ENCODE data around the gene TMEM30A.
A peak's percentile ranks its signal among the peaks of the same experiment; 100 is the strongest.

The TMEM30A gene

DNA sequence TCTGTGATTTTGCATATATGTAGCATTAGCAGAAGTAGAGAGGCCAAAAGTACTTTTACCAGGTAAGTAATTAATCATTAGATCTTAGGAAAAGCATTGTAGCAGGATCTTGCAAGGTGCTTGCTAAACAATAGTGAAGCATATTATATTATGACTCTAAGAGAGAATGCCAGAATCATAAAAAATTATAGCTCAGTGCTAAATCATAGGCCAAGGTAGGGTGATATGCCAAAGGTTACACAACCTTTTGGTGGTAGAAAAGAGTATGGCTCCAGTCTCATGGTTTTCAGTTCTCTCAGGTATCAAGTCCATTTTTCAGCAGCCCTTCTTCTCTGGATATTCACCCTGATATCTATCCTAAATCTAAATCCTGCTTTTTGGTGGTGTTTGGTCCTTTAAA, 16.9 kb upstream of the TMEM30A start:
- Mint-ChIP-seq H3K4me3 (no peak overlapping the region), H3K36me3 (ENCODE audit: low read depth) (no peaks in the 10 kb centered on the region), H3K27me3 (peaks cover 5% of the 10 kb centered on the region), H3K9me3 (no peaks in the 10 kb centered on the region), H3K27ac (no peak overlapping the region), H3K4me1 (ENCODE audit: low read depth) (peaks cover 3% of the 10 kb centered on the region)
- DNase-seq, result no peak

DNA sequence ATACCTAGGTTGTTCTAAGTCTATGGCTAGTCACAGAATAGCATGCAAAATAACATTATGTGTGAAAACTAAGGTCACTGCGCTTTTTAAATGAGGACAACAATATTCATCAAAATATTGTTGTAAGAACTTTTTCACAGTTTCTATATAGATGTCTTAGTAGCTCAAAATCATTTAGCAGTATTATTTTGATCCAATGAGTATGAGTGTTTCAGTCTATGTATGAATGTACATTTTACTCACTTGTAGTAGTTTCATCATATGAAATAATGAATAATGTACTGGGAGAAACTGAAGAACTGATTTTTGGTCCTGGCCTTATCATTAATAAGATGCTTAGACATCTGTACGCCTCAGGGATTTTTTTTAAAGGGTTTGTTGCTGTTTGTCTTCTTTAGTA, 16.5 kb upstream of the TMEM30A start:
- no peak for DNase-seq
- Mint-ChIP-seq H3K27me3 (peaks cover under 1% of the 10 kb centered on the region), H3K9me3 (no peaks in the 10 kb centered on the region), H3K4me3 (no peak overlapping the region), H3K27ac (no peak overlapping the region), H3K36me3 (ENCODE audit: low read depth) (no peaks in the 10 kb centered on the region), H3K4me1 (ENCODE audit: low read depth) (peaks cover 1% of the 10 kb centered on the region)

- Mint-ChIP-seq H3K27ac (no peak overlapping the region), H3K4me1 (ENCODE audit: low read depth) (no peaks in the 10 kb centered on the region), H3K4me3 (no peak overlapping the region)
Measured at GRCh38 chr6:75300531-75300855, 15.9 kb upstream of the TMEM30A start.

DNA sequence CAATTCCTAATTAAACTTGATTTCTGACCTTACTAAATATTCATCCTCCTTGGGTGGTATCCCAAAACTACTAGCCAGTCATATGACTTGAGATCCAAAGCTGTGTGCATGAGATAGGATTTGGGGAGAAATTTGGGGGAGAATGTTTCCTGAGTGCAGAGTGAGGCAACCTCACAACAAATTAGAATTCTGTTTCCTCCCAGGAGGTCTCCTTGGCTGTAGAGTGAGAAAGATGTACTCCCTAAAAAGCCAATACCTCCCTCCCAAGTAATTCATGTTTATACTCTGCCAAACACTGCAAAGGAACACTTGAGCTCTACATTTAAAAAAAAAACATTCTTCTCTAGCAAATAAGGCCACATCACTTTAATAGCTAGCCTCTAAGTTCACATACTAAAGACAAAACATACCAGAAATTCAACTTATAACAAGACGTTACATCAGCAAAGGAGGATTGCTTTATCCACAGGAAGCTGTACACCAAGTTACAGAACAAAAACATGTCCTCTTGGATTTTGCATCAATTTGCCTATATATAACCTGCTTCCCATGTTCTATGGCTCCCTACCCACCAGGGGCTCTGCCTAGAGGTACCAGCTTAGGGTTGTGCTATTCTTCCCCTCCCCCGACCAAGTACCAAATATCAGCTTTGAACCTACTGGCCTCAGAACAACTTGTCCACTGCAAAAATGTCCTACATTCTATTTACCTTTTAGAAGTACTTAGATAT, 15.4 kb upstream of the TMEM30A start:
- Mint-ChIP-seq H3K9me3 (no peaks in the 10 kb centered on the region), H3K36me3 (ENCODE audit: low read depth) (no peaks in the 10 kb centered on the region), H3K27ac (no peak overlapping the region), H3K27me3 (no peaks in the 10 kb centered on the region), H3K4me1 (ENCODE audit: low read depth) (no peaks in the 10 kb centered on the region), H3K4me3 (no peak overlapping the region)
- no peak for DNase-seq

More at GRCh38 chr6:75300531-75300855, 15.9 kb upstream of the TMEM30A start:
- no peaks in the 10 kb centered on the region for H3K27me3 Mint-ChIP-seq
- no peak for DNase-seq
- H3K36me3 Mint-ChIP-seq (ENCODE audit: low read depth), result no peaks in the 10 kb centered on the region
- no peaks in the 10 kb centered on the region for H3K9me3 Mint-ChIP-seq

DNA sequence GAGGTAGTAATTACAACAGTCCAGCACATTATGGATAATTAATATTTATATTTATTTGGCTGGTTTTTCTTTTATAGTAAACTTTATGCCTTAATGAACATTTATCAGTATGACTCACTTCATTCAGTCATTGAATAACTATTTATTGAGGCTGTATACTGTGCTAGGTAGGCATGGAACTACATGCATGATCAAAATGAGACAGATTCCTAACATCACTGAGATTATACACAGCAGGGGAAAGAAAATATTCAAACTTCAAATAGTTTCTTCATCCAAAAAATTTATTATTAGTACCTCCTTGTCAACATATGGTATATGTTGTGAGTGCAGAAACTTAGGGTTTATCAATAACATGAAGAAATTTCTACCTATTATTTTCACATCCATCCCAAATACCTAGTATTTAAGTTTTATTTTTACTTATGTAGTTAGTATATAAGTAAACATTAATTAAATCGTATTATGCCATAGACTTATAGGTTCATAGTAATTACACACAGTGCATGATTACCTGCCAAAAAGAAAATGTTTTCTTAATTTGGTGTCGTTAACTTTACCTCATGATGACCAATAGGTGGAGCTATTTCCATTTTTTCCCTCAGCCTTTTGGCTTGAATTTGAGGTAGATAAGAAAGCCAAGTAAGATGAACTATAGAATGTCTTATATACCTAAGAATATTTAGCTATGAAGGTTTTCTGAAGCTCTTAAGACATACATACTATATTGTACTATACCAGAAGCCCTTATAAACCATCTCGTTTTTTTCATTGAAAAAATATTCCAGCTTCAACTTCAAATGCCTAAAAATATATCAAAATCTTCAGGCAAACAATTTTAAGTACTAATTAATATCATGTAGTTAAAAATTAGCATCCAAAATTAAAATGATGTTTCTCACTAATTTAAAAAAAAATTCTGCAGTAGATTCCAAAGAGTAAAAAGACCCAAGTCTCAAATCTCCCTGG, 12.5 kb upstream of the TMEM30A start:
- Mint-ChIP-seq H3K9me3 (no peaks in the 10 kb centered on the region), H3K4me3 (no peak overlapping the region), H3K36me3 (ENCODE audit: low read depth) (no peaks in the 10 kb centered on the region), H3K27me3 (no peaks in the 10 kb centered on the region), H3K4me1 (ENCODE audit: low read depth) (peaks cover 4% of the 10 kb centered on the region), H3K27ac (no peak overlapping the region)
- DNase-seq, result no peak

DNA sequence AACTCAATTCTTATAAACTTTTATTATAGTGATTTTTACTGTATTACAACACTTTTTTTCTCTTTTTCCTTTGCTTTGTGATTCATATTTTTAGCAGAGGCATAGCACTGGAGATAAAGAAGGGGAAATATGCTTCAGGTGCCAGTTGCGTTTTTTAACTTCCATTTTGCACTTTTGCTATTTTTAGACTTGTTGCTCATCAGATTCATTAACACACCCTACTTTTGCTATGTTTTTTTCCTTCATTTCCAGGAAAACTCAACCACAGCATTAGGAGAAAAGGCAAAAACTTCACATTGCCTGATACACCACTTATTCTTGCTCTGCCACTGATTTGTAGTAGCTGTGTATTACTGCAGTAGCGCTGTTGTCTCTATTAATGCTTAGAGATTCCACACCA, 8.0 kb upstream of the TMEM30A start:
- H3K36me3 Mint-ChIP-seq (ENCODE audit: low read depth), result peaks cover 20% of the 10 kb centered on the region
- H3K9me3 Mint-ChIP-seq, result no peaks in the 10 kb centered on the region
- no peaks in the 10 kb centered on the region for H3K27me3 Mint-ChIP-seq
- no peak overlapping the region for H3K4me3 Mint-ChIP-seq
- no peak for DNase-seq
- peaks cover 20% of the 10 kb centered on the region for H3K4me1 Mint-ChIP-seq (ENCODE audit: low read depth)
- H3K27ac Mint-ChIP-seq, result no peak overlapping the region

DNA sequence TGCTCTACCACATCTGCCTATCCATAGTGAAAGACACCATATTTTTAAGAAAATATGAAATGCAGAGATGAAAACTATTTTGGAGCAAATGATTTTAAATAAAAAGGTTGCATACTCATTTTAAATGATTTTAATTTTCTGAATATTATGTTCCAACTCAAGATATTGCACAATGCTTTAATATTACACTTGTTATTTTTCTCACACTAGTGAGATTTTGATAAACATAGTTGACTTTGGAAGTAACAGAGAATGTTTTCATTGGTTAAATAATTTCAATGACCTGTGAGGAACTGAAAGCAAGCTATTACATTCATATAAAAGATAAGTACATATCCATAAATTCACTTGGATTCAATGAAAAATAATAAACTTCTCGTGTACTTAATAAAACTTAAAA, 7.2 kb upstream of the TMEM30A start:
- H3K9me3 Mint-ChIP-seq, result no peaks in the 10 kb centered on the region

GRCh38 chr6:75291331-75291730, 6.7 kb upstream of the TMEM30A start:
- Mint-ChIP-seq H3K4me3 (no peak overlapping the region), H3K27ac (no peak overlapping the region), H3K27me3 (no peaks in the 10 kb centered on the region), H3K36me3 (ENCODE audit: low read depth) (peaks cover 23% of the 10 kb centered on the region), H3K9me3 (no peaks in the 10 kb centered on the region), H3K4me1 (ENCODE audit: low read depth) (peaks cover 32% of the 10 kb centered on the region)
- DNase-seq, result no peak

More for the DNA sequence above, 7.2 kb upstream of the TMEM30A start:
- no peaks in the 10 kb centered on the region for H3K27me3 Mint-ChIP-seq
- H3K4me3 Mint-ChIP-seq, result no peak overlapping the region
- peaks cover 23% of the 10 kb centered on the region for H3K36me3 Mint-ChIP-seq (ENCODE audit: low read depth)
- no peak overlapping the region for H3K27ac Mint-ChIP-seq
- peaks cover 28% of the 10 kb centered on the region for H3K4me1 Mint-ChIP-seq (ENCODE audit: low read depth)
- no peak for DNase-seq

- Mint-ChIP-seq H3K4me3 (no peak overlapping the region), H3K36me3 (ENCODE audit: low read depth) (peaks cover 23% of the 10 kb centered on the region), H3K9me3 (no peaks in the 10 kb centered on the region), H3K27me3 (no peaks in the 10 kb centered on the region), H3K27ac (no peak overlapping the region), H3K4me1 (ENCODE audit: low read depth) (peaks cover 34% of the 10 kb centered on the region)
- DNase-seq, result no peak
Measured at GRCh38 chr6:75290136-75290945, 5.7 kb upstream of the TMEM30A start.

GRCh38 chr6:75288023-75288422, 3.4 kb upstream of the TMEM30A start:
- H3K36me3 Mint-ChIP-seq (ENCODE audit: low read depth), result peaks cover 23% of the 10 kb centered on the region
- DNase-seq, result no peak
- peaks cover 34% of the 10 kb centered on the region for H3K4me1 Mint-ChIP-seq (ENCODE audit: low read depth)
- no peaks in the 10 kb centered on the region for H3K9me3 Mint-ChIP-seq
- H3K27ac Mint-ChIP-seq, result no peak overlapping the region
- no peaks in the 10 kb centered on the region for H3K27me3 Mint-ChIP-seq
- H3K4me3 Mint-ChIP-seq, result no peak overlapping the region

DNA sequence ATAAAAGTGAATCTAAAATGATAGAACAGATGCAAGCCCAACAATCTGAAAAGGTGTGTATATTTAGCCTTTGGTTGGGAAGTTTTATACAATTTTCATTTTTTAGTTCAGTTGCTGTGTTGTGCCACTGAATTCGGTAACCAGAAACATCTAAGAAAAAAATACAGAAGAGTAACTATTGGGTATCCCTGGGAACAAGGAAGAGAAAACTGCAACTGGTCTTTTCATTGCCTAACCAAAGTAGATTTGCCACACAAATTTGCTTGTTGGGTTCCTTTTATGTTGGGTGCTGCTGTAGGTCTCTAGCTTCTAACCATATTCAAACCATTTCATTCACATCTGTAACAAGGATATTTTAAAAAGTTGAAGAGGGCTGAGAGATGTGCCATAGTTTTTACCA, 2.8 kb upstream of the TMEM30A start:
- Mint-ChIP-seq H3K9me3 (no peaks in the 10 kb centered on the region), H3K4me3 (peak overlapping the region; percentile 48), H3K27ac (peak overlapping the region; percentile 56)

DNA sequence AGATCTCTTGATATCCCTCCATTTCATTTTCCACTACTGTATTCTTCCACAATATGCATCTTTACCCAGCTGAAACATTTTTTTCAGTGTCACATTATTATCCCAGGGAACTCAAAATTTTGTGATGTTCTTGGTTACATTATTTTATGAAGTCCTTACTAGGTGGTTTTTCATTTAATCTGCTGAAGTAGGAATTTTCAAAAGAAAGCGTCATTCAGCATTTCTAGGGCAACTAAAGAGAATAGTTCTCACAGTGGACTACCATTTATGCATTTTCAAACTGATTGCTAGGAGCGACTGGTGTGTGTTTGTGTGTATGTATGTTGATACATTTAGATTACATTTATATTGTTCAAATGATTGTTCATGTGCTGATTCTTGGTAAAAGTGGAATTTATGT, 2.4 kb upstream of the TMEM30A start:
- DNase-seq, result no peak
- Mint-ChIP-seq H3K36me3 (ENCODE audit: low read depth) (peaks cover 27% of the 10 kb centered on the region), H3K4me1 (ENCODE audit: low read depth) (peaks cover 37% of the 10 kb centered on the region), H3K4me3 (no peak overlapping the region), H3K27ac (peak overlapping the region; percentile 10), H3K27me3 (no peaks in the 10 kb centered on the region), H3K9me3 (no peaks in the 10 kb centered on the region)

More for the DNA sequence above, 2.8 kb upstream of the TMEM30A start:
- Mint-ChIP-seq H3K36me3 (ENCODE audit: low read depth) (peaks cover 25% of the 10 kb centered on the region), H3K27me3 (no peaks in the 10 kb centered on the region), H3K4me1 (ENCODE audit: low read depth) (peaks cover 34% of the 10 kb centered on the region)
- no peak for DNase-seq

DNA sequence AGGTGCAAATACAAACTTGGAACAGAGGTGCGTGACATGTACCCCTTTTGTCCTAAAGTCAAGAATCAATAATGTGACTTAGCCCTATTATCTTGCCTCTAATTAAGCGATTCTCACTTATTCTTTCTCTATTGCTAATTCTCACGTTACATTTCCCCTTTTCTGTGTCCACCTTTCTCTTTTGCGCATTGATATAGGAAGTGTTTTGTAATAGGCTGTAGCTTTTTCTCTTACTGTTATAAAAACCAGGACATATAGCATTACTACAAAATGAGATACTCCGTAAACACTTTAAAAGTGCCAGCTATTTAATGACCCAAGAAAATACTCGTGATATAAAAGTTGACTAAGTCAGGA, 669 bp upstream of the TMEM30A start:
- Mint-ChIP-seq H3K27ac (no peak overlapping the region), H3K9me3 (no peaks in the 10 kb centered on the region), H3K4me1 (ENCODE audit: low read depth) (peaks cover 48% of the 10 kb centered on the region), H3K4me3 (no peak overlapping the region), H3K27me3 (no peaks in the 10 kb centered on the region), H3K36me3 (ENCODE audit: low read depth) (peaks cover 20% of the 10 kb centered on the region)
- DNase-seq, result no peak

DNA sequence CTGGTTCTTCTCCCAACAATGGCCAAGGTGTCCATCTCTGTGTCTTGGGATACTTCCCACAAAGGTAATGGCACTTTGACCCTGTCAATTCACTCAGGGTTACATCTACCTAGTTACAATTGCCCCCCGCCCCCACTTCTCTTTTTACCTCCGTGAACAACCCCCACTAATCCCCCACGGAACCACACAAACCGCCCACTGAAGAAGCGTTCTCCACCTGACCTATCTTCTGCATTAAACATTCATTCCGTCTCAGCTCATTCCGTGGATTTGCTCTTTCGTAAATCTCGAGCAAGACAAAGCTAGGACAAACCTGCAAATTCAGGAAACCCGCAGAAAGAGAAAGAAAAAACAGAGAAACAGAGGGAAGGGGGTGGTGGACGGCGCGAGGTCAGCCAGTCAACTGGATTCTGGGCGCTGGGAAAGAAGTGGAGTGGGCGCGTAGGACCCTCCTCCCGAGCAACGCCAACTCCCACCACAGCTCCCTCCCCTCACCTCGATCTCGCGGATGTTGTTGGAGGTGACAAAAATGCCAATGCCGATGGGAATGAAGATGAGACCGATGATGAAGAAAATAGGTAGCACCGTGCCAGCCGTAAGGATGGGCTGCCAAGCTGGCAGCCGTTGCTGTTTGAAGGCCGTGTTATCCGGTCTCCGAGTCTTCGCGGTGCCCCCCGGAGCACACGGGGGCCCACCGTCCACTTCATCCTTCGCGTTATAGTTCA, 523 bp downstream of the TMEM30A start:
- Mint-ChIP-seq H3K4me1 (ENCODE audit: low read depth) (peaks cover 55% of the 10 kb centered on the region), H3K27ac (no peak overlapping the region), H3K4me3 (no peak overlapping the region), H3K9me3 (no peaks in the 10 kb centered on the region), H3K27me3 (no peaks in the 10 kb centered on the region), H3K36me3 (ENCODE audit: low read depth) (peaks cover 17% of the 10 kb centered on the region)
- no peak for DNase-seq

Measured in activated T-cell treated with anti-CD3 and anti-CD28 coated beads, Interleukin-2, amount 50 U/mL, for 24 hours (primary cell).